GM23338 (cell line): ENCODE measurements around the gene SFTA2. TPM values are rescaled to one million over a fixed set of nuclear protein-coding genes. Genes with fewer than 3 reads are reported as not detected.

Experiments used
- ATAC-seq: fragments of 200-7000 bp; cut with Tn5 transposase; 3 replicates; pipeline ENCODE4 v1.9.1; 2020
- DNase-seq: peaks from one replicate; pipeline ENCODE4 v3.0.0-alpha.2; 2015; ENCODE audit warnings: low spot score
- H2AFZ ChIP-seq: fragments of 200-600 bp; sonication (generic); 2 replicates; pipeline ENCODE4 v1.8.0; 2016; ENCODE audit warnings: antibody characterized with exemption, mild to moderate bottlenecking, moderate library complexity
- H3F3A ChIP-seq: fragments of 200-600 bp; sonication (generic); replicated peaks from 2 replicates; pipeline ENCODE4 v1.8.0; 2017; ENCODE audit warnings: antibody characterized with exemption, mixed run types, low read depth
- H3K27ac ChIP-seq: fragments of 200-600 bp; sonication (generic); 2 replicates; pipeline ENCODE4 v1.6.1; 2016; ENCODE audit warnings: low read depth
- H3K27me3 ChIP-seq: fragments of 200-600 bp; sonication (generic); 2 replicates; pipeline ENCODE4 v1.8.0; 2016; ENCODE audit warnings: mild to moderate bottlenecking, mixed run types, moderate library complexity; ENCODE audit not compliant: insufficient read depth
- H3K36me3 ChIP-seq: fragments of 200-600 bp; sonication (generic); 2 replicates; pipeline ENCODE4 v1.8.0; 2016; ENCODE audit warnings: mild to moderate bottlenecking; ENCODE audit not compliant: insufficient read depth
- H3K4me1 ChIP-seq: fragments of 200-600 bp; sonication (generic); 2 replicates; pipeline ENCODE4 v1.8.0; 2016; ENCODE audit warnings: mild to moderate bottlenecking, moderate library complexity; ENCODE audit not compliant: insufficient read depth
- H3K4me2 ChIP-seq: fragments of 200-600 bp; sonication (generic); 2 replicates; pipeline ENCODE4 v1.7.1; 2017; ENCODE audit warnings: mixed run types
- H3K4me3 ChIP-seq: fragments of 200-600 bp; sonication (generic); 2 replicates; pipeline ENCODE4 v1.6.1; 2016; ENCODE audit warnings: mixed run types
- H3K79me2 ChIP-seq: fragments of 200-600 bp; sonication (generic); replicated peaks from 2 replicates; pipeline ENCODE4 v1.8.0; 2017; ENCODE audit warnings: mild to moderate bottlenecking; ENCODE audit not compliant: insufficient read depth
- H3K9me2 ChIP-seq: fragments of 200-600 bp; sonication (generic); 2 replicates; pipeline ENCODE4 v1.8.0; 2017; ENCODE audit not compliant: insufficient read depth
- H4K20me1 ChIP-seq: fragments of 200-600 bp; sonication (generic); replicated peaks from 2 replicates; pipeline ENCODE4 v1.8.0; 2017; ENCODE audit warnings: mild to moderate bottlenecking; ENCODE audit not compliant: insufficient read depth
- H3K27ac Mint-ChIP-seq: 2 replicates; pipeline ENCODE4 v1.8.0; 2020; ENCODE audit warnings: inconsistent platforms, mild to moderate bottlenecking, moderate library complexity, mixed read lengths
- H3K27me3 Mint-ChIP-seq: 3 replicates; pipeline ENCODE4 v1.8.0; 2022; ENCODE audit warnings: low read depth, mild to moderate bottlenecking, moderate library complexity, mixed read lengths, inconsistent platforms; ENCODE audit not compliant: insufficient read depth, poor library complexity
- H3K36me3 Mint-ChIP-seq: 3 replicates; pipeline ENCODE4 v1.8.0; 2021; ENCODE audit warnings: low read depth, mild to moderate bottlenecking, inconsistent platforms, moderate library complexity, mixed read lengths
- H3K4me1 Mint-ChIP-seq: 3 replicates; pipeline ENCODE4 v1.8.0; 2020; ENCODE audit warnings: mild to moderate bottlenecking, inconsistent platforms, mixed read lengths
- H3K4me3 Mint-ChIP-seq: 3 replicates; pipeline ENCODE4 v1.8.0; 2021; ENCODE audit warnings: moderate library complexity, mild to moderate bottlenecking, inconsistent platforms, mixed read lengths
- H3K9me3 Mint-ChIP-seq: 3 replicates; pipeline ENCODE4 v1.8.0; 2020; ENCODE audit warnings: moderate library complexity, mild to moderate bottlenecking, inconsistent platforms, mixed read lengths
- CREB1 ChIP-seq: fragments of 250-450 bp; sonication (Bioruptor Pico); IDR thresholded peaks from 2 replicates; pipeline ENCODE4 v1.5.0; 2020; ENCODE audit warnings: low read depth, mild to moderate bottlenecking, moderate library complexity
- EZH2 ChIP-seq: fragments of 200-600 bp; sonication (generic); IDR thresholded peaks from one replicate; pipeline ENCODE4 v1.8.0; 2017; ENCODE audit warnings: antibody characterized with exemption, mild to moderate bottlenecking, low read depth; ENCODE audit not compliant: unreplicated experiment
- JUNB ChIP-seq: IDR thresholded peaks from one replicate; pipeline ENCODE4 v1.6.1; 2016; ENCODE audit warnings: antibody characterized with exemption; ENCODE audit not compliant: unreplicated experiment
- NANOG ChIP-seq: IDR thresholded peaks from 2 replicates; pipeline ENCODE4 v1.6.1; 2016; ENCODE audit warnings: antibody characterized with exemption, borderline replicate concordance
- STAT1 ChIP-seq: IDR thresholded peaks from one replicate; pipeline ENCODE4 v1.6.1; 2016; ENCODE audit warnings: antibody characterized with exemption; ENCODE audit not compliant: unreplicated experiment
- ZNF114 ChIP-seq: fragments of 250-450 bp; sonication (Bioruptor Pico); IDR thresholded peaks from 2 replicates; pipeline ENCODE4 v1.5.0; 2020; ENCODE audit warnings: mild to moderate bottlenecking, moderate library complexity
- ZNF331 ChIP-seq: fragments of 250-450 bp; sonication (Bioruptor Pico); IDR thresholded peaks from 2 replicates; pipeline ENCODE4 v1.5.0; 2020; ENCODE audit warnings: low read depth, mild to moderate bottlenecking, moderate library complexity
- polyA plus RNA-seq: library from polyadenylated mRNA; unstranded; fragments of >200 nt; fragmentation: Nextera tagmentation; extraction: Ambion mirVana; gene quantifications from 2 replicates; pipeline ENCODE4 v1.2.1, GENCODE V29; 2016
- total RNA-seq: library from RNA; depleted of rRNA; stranded (reverse); fragments of >200 nt; shearing (Covaris generic); gene quantifications from 2 replicates; pipeline ENCODE4 v1.2.3, GENCODE V29; 2014
- TF ChIP-seq, protein P1 (sequence below): fragments of 250-450 bp; sonication (Bioruptor Pico); IDR thresholded peaks from 2 replicates; pipeline ENCODE4 v1.5.0; 2020; ENCODE audit warnings: mild to moderate bottlenecking, moderate library complexity
- TF ChIP-seq, protein P2 (sequence below), 2 experiments: fragments of 200-600 bp in 1 of 2; sonication (generic) in 1 of 2; conservative IDR thresholded peaks; 2 replicates each; pipeline versions ENCODE4 v1.5.1 to v1.6.1; 2016 to 2017; ENCODE audit warnings: antibody characterized with exemption in 2 of 2, low read depth in 2 of 2, mild to moderate bottlenecking in 2 of 2, moderate library complexity in 1 of 2
- TF ChIP-seq, protein P3 (sequence below): IDR thresholded peaks from 2 replicates; pipeline ENCODE4 v1.6.1; 2016; ENCODE audit warnings: antibody characterized with exemption
- TF ChIP-seq, protein P4 (sequence below): IDR thresholded peaks from one replicate; pipeline ENCODE4 v1.6.1; 2018; ENCODE audit warnings: antibody characterized with exemption; ENCODE audit not compliant: unreplicated experiment

Gene SFTA2
- total and polyA plus RNA-seq, 2 experiments from 2014 or later: not detected

DNA sequence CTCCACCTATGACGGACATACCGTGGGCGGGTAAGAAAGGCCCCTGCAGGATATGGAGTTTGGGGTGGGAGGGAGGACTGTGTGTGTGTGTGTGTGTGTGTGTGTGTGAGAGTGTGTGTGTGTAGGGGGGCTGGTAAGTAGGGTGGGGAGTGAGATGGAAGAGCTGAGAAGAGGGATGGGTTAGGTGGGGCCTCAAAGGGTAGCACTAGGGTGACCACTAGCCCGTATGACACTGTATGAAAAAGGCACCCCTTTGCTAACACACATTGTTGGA is 40.6 kb downstream of the SFTA2 start:
- Histone ChIP-seq H3K4me1 (peaks cover 12% of the 10 kb centered on the region), H4K20me1 (peaks cover 14% of the 10 kb centered on the region), H3K79me2 (peaks cover 36% of the 10 kb centered on the region), H3K36me3 (peaks cover 9% of the 10 kb centered on the region), H3K4me2 (no peak overlapping the region), H2AFZ (no peak overlapping the region), H3K27ac (no peak overlapping the region), H3F3A (0 out of 2 replicates have a peak, but pooled peaks cover 3% of the 10 kb centered on the region), H3K4me3 (no peak overlapping the region), H3K27me3 (no peaks in the 10 kb centered on the region), H3K9me2 (no peaks in the 10 kb centered on the region)
- peaks cover 37% of the 10 kb centered on the region for H3K4me1 Mint-ChIP-seq
- no peak for TF ChIP-seq EZH2
- no peak for TF ChIP-seq STAT1
- TF ChIP-seq, protein P1, sequence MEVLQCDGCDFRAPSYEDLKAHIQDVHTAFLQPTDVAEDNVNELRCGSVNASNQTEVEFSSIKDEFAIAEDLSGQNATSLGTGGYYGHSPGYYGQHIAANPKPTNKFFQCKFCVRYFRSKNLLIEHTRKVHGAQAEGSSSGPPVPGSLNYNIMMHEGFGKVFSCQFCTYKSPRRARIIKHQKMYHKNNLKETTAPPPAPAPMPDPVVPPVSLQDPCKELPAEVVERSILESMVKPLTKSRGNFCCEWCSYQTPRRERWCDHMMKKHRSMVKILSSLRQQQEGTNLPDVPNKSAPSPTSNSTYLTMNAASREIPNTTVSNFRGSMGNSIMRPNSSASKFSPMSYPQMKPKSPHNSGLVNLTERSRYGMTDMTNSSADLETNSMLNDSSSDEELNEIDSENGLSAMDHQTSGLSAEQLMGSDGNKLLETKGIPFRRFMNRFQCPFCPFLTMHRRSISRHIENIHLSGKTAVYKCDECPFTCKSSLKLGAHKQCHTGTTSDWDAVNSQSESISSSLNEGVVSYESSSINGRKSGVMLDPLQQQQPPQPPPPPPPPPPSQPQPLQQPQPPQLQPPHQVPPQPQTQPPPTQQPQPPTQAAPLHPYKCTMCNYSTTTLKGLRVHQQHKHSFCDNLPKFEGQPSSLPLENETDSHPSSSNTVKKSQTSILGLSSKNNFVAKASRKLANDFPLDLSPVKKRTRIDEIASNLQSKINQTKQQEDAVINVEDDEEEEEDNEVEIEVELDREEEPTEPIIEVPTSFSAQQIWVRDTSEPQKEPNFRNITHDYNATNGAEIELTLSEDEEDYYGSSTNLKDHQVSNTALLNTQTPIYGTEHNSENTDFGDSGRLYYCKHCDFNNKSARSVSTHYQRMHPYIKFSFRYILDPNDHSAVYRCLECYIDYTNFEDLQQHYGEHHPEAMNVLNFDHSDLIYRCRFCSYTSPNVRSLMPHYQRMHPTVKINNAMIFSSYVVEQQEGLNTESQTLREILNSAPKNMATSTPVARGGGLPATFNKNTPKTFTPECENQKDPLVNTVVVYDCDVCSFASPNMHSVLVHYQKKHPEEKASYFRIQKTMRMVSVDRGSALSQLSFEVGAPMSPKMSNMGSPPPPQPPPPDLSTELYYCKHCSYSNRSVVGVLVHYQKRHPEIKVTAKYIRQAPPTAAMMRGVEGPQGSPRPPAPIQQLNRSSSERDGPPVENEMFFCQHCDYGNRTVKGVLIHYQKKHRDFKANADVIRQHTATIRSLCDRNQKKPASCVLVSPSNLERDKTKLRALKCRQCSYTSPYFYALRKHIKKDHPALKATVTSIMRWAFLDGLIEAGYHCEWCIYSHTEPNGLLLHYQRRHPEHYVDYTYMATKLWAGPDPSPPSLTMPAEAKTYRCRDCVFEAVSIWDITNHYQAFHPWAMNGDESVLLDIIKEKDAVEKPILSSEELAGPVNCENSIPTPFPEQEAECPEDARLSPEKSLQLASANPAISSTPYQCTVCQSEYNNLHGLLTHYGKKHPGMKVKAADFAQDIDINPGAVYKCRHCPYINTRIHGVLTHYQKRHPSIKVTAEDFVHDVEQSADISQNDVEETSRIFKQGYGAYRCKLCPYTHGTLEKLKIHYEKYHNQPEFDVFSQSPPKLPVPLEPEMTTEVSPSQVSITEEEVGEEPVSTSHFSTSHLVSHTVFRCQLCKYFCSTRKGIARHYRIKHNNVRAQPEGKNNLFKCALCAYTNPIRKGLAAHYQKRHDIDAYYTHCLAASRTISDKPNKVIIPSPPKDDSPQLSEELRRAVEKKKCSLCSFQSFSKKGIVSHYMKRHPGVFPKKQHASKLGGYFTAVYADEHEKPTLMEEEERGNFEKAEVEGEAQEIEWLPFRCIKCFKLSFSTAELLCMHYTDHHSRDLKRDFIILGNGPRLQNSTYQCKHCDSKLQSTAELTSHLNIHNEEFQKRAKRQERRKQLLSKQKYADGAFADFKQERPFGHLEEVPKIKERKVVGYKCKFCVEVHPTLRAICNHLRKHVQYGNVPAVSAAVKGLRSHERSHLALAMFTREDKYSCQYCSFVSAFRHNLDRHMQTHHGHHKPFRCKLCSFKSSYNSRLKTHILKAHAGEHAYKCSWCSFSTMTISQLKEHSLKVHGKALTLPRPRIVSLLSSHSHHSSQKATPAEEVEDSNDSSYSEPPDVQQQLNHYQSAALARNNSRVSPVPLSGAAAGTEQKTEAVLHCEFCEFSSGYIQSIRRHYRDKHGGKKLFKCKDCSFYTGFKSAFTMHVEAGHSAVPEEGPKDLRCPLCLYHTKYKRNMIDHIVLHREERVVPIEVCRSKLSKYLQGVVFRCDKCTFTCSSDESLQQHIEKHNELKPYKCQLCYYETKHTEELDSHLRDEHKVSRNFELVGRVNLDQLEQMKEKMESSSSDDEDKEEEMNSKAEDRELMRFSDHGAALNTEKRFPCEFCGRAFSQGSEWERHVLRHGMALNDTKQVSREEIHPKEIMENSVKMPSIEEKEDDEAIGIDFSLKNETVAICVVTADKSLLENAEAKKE: no peak
- no peak for TF ChIP-seq CREB1 (CRISPR knock-in tag)
- TF ChIP-seq, protein P2, sequence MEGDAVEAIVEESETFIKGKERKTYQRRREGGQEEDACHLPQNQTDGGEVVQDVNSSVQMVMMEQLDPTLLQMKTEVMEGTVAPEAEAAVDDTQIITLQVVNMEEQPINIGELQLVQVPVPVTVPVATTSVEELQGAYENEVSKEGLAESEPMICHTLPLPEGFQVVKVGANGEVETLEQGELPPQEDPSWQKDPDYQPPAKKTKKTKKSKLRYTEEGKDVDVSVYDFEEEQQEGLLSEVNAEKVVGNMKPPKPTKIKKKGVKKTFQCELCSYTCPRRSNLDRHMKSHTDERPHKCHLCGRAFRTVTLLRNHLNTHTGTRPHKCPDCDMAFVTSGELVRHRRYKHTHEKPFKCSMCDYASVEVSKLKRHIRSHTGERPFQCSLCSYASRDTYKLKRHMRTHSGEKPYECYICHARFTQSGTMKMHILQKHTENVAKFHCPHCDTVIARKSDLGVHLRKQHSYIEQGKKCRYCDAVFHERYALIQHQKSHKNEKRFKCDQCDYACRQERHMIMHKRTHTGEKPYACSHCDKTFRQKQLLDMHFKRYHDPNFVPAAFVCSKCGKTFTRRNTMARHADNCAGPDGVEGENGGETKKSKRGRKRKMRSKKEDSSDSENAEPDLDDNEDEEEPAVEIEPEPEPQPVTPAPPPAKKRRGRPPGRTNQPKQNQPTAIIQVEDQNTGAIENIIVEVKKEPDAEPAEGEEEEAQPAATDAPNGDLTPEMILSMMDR (conservative IDR thresholded peaks at IDR 0.05; ENCODE audit: low read depth in 2 of 2): no peak
- no peak for TF ChIP-seq ZNF114 (CRISPR knock-in tag)
- TF ChIP-seq JUNB: no peak
- TF ChIP-seq NANOG: no peak
- TF ChIP-seq, protein P3, sequence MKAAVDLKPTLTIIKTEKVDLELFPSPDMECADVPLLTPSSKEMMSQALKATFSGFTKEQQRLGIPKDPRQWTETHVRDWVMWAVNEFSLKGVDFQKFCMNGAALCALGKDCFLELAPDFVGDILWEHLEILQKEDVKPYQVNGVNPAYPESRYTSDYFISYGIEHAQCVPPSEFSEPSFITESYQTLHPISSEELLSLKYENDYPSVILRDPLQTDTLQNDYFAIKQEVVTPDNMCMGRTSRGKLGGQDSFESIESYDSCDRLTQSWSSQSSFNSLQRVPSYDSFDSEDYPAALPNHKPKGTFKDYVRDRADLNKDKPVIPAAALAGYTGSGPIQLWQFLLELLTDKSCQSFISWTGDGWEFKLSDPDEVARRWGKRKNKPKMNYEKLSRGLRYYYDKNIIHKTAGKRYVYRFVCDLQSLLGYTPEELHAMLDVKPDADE: no peak
- TF ChIP-seq, protein P4, sequence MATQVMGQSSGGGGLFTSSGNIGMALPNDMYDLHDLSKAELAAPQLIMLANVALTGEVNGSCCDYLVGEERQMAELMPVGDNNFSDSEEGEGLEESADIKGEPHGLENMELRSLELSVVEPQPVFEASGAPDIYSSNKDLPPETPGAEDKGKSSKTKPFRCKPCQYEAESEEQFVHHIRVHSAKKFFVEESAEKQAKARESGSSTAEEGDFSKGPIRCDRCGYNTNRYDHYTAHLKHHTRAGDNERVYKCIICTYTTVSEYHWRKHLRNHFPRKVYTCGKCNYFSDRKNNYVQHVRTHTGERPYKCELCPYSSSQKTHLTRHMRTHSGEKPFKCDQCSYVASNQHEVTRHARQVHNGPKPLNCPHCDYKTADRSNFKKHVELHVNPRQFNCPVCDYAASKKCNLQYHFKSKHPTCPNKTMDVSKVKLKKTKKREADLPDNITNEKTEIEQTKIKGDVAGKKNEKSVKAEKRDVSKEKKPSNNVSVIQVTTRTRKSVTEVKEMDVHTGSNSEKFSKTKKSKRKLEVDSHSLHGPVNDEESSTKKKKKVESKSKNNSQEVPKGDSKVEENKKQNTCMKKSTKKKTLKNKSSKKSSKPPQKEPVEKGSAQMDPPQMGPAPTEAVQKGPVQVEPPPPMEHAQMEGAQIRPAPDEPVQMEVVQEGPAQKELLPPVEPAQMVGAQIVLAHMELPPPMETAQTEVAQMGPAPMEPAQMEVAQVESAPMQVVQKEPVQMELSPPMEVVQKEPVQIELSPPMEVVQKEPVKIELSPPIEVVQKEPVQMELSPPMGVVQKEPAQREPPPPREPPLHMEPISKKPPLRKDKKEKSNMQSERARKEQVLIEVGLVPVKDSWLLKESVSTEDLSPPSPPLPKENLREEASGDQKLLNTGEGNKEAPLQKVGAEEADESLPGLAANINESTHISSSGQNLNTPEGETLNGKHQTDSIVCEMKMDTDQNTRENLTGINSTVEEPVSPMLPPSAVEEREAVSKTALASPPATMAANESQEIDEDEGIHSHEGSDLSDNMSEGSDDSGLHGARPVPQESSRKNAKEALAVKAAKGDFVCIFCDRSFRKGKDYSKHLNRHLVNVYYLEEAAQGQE: no peak
- no peak for TF ChIP-seq ZNF331 (CRISPR knock-in tag)
- H3K4me3 Mint-ChIP-seq: no peak overlapping the region; the same call in 2 of the 3 replicates
- peaks cover 3% of the 10 kb centered on the region for H3K27me3 Mint-ChIP-seq
- ATAC-seq (no peak), DNase-seq (no peak)
- H3K27ac Mint-ChIP-seq: no peak overlapping the region
- peaks cover 63% of the 10 kb centered on the region for H3K36me3 Mint-ChIP-seq
- no peaks in the 10 kb centered on the region for H3K9me3 Mint-ChIP-seq
